Activated CD8-positive, alpha-beta memory T cell treated with anti-CD3 and anti-CD28 coated beads for 36 hours (primary cell): Measurements from ENCODE around the gene TUBB2B. TPM values are rescaled to one million over a fixed set of nuclear protein-coding genes. Genes with fewer than 3 reads are reported as not detected.

Source experiments
- CTCF ChIA-PET: fragments of 350-600 bp; sonication (Branson Sonifier 250); formaldehyde crosslinking; loops from one replicate; lab custom pipeline; 2021; ENCODE audit warnings: antibody characterized with exemption; lab: Charles Lee
- POLR2A ChIA-PET: fragments of 350-600 bp; sonication (Branson Sonifier 250); formaldehyde crosslinking; loops from one replicate; lab custom pipeline; 2021; ENCODE audit warnings: antibody characterized with exemption; lab: Charles Lee
- total RNA-seq, 2 experiments: library from RNA; stranded (reverse); gene quantifications; one replicate each; pipeline ENCODE4 v1.2.3, GENCODE V29; 2021

TUBB2B gene
- total RNA-seq: not detected

GRCh38 chr6:3227363-3228045 is at the start of gene TUBB2B:
Gene TUBB2B, minus strand, starts transcription at chr6:3227653. Its CDS starts 110 bp downstream, at chr6:3227543.
- ChIA-PET CTCF (no interaction called here), POLR2A (no interaction called here)

- POLR2A ChIA-PET: no interaction called here
- CTCF ChIA-PET: no interaction called here
Measured at GRCh38 chr6:3277251-3277650, 49.8 kb upstream of the TUBB2B start.

GRCh38 chr6:3276174-3277167 is 49.0 kb upstream of the TUBB2B start:
- CTCF ChIA-PET: interaction anchor here (0.6 kb wide), 1 partner anchor 851 kb away, joined by 3 read pairs; no protein-coding TSS in a partner anchor
- POLR2A ChIA-PET: no interaction called here

- POLR2A ChIA-PET: no interaction called here
- CTCF ChIA-PET: interaction anchor here (1.6 kb wide), 1 partner anchor 458 kb away, joined by 4 read pairs; no protein-coding TSS in a partner anchor
Measured at GRCh38 chr6:3273707-3274521, 46.5 kb upstream of the TUBB2B start.

GRCh38 chr6:3272911-3273547 is 45.6 kb upstream of the TUBB2B start:
- CTCF ChIA-PET: interaction anchor here (1.2 to 1.6 kb wide), 2 partner anchors 459 kb away, joined by 3 to 4 read pairs; no protein-coding TSS in a partner anchor
- POLR2A ChIA-PET: no interaction called here

- ChIA-PET POLR2A (no interaction called here), CTCF (interaction anchor here (1.2 kb wide), 1 partner anchor 461 kb away, joined by 3 read pairs; no protein-coding TSS in a partner anchor)
Measured at GRCh38 chr6:3271756-3272155, 44.3 kb upstream of the TUBB2B start.

- ChIA-PET CTCF (no interaction called here), POLR2A (no interaction called here)
Measured at GRCh38 chr6:3270258-3270657, 42.8 kb upstream of the TUBB2B start.

GRCh38 chr6:3269281-3269975 is 42.0 kb upstream of the TUBB2B start:
- CTCF ChIA-PET: no interaction called here
- POLR2A ChIA-PET: no interaction called here

- CTCF ChIA-PET: no interaction called here
Measured at GRCh38 chr6:3268680-3269079, 41.2 kb upstream of the TUBB2B start.

GRCh38 chr6:3267162-3267561 is 39.7 kb upstream of the TUBB2B start:
- ChIA-PET CTCF (interaction anchor here (0.6 kb wide), 1 partner anchor 140 kb away, joined by 3 read pairs; no protein-coding TSS in a partner anchor), POLR2A (no interaction called here)

More at GRCh38 chr6:3268680-3269079, 41.2 kb upstream of the TUBB2B start:
- POLR2A ChIA-PET: no interaction called here

- ChIA-PET POLR2A (no interaction called here), CTCF (no interaction called here)
Measured at GRCh38 chr6:3266170-3266569, 38.7 kb upstream of the TUBB2B start.

- CTCF ChIA-PET: interaction anchor here (1.2 kb wide), 1 partner anchor 14 kb away, joined by 4 read pairs; no protein-coding TSS in a partner anchor
Measured at GRCh38 chr6:3265671-3266070, 38.2 kb upstream of the TUBB2B start.

GRCh38 chr6:3264356-3264755 is 36.9 kb upstream of the TUBB2B start:
- ChIA-PET POLR2A (no interaction called here), CTCF (interaction anchor here (0.9 to 1.6 kb wide), 2 partner anchors 13 to 468 kb away, joined by 3 to 4 read pairs; no protein-coding TSS in a partner anchor)

More at GRCh38 chr6:3265671-3266070, 38.2 kb upstream of the TUBB2B start:
- POLR2A ChIA-PET: no interaction called here

- CTCF ChIA-PET: interaction anchor here (0.6 to 1.5 kb wide), 2 partner anchors 12 to 742 kb away, joined by 4 to 8 read pairs; no protein-coding TSS in a partner anchor
- POLR2A ChIA-PET: no interaction called here
Measured at GRCh38 chr6:3263096-3263495, 35.6 kb upstream of the TUBB2B start.

GRCh38 chr6:3261921-3262320 is 34.5 kb upstream of the TUBB2B start:
- CTCF ChIA-PET: interaction anchor here (1.5 kb wide), 2 partner anchors 11 to 136 kb away, joined by 4 to 8 read pairs; no protein-coding TSS in a partner anchor
- POLR2A ChIA-PET: interaction anchor here (0.6 kb wide), 1 partner anchor 186 kb away, joined by 4 read pairs; no protein-coding TSS in a partner anchor

GRCh38 chr6:3261518-3261820 is 34.0 kb upstream of the TUBB2B start:
- CTCF ChIA-PET: interaction anchor here (1.5 kb wide), 2 partner anchors 10 to 135 kb away, joined by 4 to 8 read pairs; no protein-coding TSS in a partner anchor
- POLR2A ChIA-PET: no interaction called here

- POLR2A ChIA-PET: no interaction called here
- CTCF ChIA-PET: interaction anchor here (1.2 to 1.5 kb wide), 2 partner anchors 12 to 135 kb away, joined by 3 to 4 read pairs; no protein-coding TSS in a partner anchor
Measured at GRCh38 chr6:3260772-3261517, 33.5 kb upstream of the TUBB2B start.
